GM12878 (cell line): ENCODE measurements around the gene C10orf105. TPM values are rescaled to one million over a fixed set of nuclear protein-coding genes. Genes with fewer than 3 reads are reported as not detected.

Source experiments
- CUX1 ChIP-seq: IDR thresholded peaks from 2 replicates; pipeline ENCODE4 v1.6.1; 2012; ENCODE audit warnings: improper control_type of control experiment, low read depth, low read length; ENCODE audit not compliant: insufficient replicate concordance
- GATAD2B ChIP-seq: fragments of 450-650 bp; conservative IDR thresholded peaks from 2 replicates; pipeline ENCODE4 v1.6.1; 2017; ENCODE audit warnings: low read depth, mild to moderate bottlenecking, moderate library complexity
- REST ChIP-seq: IDR thresholded peaks from 2 replicates; pipeline ENCODE4 v1.6.1; 2012; ENCODE audit warnings: mild to moderate bottlenecking, low read depth, low read length
- SMAD5 ChIP-seq: IDR thresholded peaks from 2 replicates; pipeline ENCODE4 v1.6.1; 2016; ENCODE audit warnings: antibody characterized with exemption, low read depth
- polyA plus RNA-seq, 11 experiments: library from polyadenylated mRNA; depleted of rRNA in 4 of 11; unstranded in 6 of 11; stranded (reverse) in 5 of 11; fragments of >200 nt; fragmentation: Nextera tagmentation in 4 of 11; fragmentation: Illumina TruSeq in 1 of 11; extraction: Ambion mirVana in 4 of 11; extraction: Trizol in 1 of 11; gene quantifications; 1 replicate in 1 of 11; 2 replicates in 10 of 11; pipeline versions ENCODE4 v1.2.1 to v1.2.3, GENCODE V29; 2011 to 2016; ENCODE audit warnings: inconsistent platforms in 2 of 11, missing spikeins in 2 of 11, low read depth in 1 of 11
- total RNA-seq, 4 experiments: library from RNA; depleted of rRNA in 3 of 4; stranded (reverse); fragments of >200 nt in 3 of 4; fragmentation: Illumina TruSeq in 1 of 4; extraction: Trizol in 1 of 4; gene quantifications; 2 replicates each; pipeline versions ENCODE4 v1.2.1 to v1.2.3, GENCODE V29; 2013 to 2021

Gene C10orf105
- total and polyA plus RNA-seq, 10 of the 15 experiments (the other 5 are each of a cell fraction or from before 2014, with no cell fraction given): 0.04 to 0.06 (median 0.05) TPM; not detected in 7

- TF ChIP-seq REST (no peak), GATAD2B (peak; percentile 43; the same call in 1 of the 2 replicates), CUX1 (peak; percentile 53), SMAD5 (no peak)
These were observed 28.3 kb upstream of the C10orf105 start (continued) for GRCh38 chr10:71747551-71748523.
